GM19452 (cell line): ENCODE measurements around the gene TSHZ3.

ENCODE experiments used
- ATAC-seq: cut with Tn5 transposase; IDR thresholded peaks from one replicate; pipeline ENCODE4 v1.9.1; 2021; ENCODE audit not compliant: unreplicated experiment

The TSHZ3 gene

DNA sequence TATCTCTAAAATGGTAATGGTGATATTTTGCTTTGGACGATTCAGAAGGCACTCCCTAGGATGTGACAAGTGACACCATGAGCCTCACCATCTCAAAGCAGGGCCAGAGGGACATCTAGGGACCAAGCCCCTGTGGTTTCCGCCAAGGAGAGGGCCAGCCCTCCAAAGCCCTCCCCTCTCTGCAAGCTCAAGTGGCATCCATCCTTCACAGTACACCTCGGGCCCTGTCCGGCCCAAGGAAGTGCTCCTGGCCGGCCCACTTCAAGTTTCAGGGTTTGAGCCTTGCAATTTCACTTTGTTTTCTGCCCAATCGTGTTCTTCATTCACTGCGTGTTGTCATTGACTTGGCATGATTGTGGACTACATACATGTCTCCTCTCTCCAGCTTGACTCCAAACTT lies 82.5 kb downstream of the TSHZ3 start:
- ATAC-seq = no peak

DNA sequence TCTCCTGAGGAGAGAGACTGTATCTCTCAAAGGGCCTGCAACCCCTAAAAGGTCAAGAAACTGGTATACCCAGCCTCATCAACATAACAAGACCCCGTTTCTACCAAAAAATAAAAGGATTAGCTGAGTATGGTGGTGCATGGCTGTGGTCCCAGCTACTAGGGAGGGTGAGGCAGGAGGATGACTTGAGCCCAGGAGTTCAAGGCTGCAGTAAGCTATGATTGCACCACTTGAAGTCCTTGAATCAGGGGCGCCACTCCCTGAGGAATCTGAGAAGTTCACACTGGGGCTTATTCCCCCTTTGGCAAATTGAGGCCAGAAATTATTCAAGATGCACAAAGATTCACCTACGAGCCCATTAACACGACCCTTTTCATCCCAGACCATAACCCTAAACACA lies 83.0 kb downstream of the TSHZ3 start:
- no peak for ATAC-seq

DNA sequence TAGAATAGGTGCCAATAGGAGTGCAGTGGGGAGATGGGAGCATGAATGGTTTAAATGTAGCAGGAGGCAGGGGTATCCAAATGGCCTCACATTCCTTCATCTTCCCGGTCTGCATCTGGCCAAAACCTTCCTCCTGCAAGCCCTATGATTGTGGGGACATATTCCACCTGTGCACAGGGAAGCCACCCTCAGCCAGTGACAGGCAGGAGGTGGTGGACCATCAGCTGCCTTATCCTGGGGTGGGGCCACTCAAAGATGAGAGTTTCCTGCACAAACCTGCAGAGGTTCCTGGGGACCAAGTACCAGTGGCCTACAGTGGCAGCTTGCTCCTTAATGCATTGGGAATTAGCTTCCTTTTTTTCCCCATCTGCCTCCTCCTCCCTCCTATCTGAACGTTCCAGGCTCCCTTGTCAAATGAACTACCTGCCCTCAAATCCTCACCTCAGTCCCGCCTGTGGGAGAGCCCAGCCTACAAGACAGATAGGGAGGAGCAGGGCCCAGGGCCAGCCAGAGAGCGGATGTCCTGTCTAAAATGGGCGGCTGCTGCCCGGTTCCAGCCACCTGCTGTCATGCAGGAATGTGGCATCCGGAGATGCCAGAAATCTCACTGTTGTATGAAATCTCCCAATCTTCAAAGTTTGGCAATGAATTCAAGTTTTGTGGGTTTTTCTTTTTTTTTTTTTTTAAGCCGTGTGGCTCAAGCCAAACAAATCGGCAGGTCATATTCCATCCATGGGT lies 85.0 kb downstream of the TSHZ3 start:
- no peak for ATAC-seq

DNA sequence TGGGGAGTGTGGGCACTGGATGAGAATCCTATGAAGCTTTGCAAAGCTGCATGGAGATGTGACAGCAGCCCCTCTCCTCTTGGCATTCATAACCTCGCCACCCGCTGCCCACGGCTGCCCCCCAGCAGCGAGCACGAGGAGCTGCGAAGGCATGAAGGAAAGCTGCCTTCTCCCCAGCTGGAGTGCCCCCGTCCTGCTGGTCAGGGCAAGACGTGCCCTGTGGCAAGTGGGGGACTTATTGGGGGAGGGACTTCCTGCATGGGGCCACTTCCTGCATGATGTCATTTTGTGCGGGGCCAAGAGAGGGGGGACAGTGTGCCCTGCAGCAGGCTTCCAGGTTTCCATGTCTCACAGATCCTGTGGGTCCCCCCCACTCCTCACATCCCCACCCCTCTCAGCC lies 85.9 kb downstream of the TSHZ3 start:
- ATAC-seq = no peak

DNA sequence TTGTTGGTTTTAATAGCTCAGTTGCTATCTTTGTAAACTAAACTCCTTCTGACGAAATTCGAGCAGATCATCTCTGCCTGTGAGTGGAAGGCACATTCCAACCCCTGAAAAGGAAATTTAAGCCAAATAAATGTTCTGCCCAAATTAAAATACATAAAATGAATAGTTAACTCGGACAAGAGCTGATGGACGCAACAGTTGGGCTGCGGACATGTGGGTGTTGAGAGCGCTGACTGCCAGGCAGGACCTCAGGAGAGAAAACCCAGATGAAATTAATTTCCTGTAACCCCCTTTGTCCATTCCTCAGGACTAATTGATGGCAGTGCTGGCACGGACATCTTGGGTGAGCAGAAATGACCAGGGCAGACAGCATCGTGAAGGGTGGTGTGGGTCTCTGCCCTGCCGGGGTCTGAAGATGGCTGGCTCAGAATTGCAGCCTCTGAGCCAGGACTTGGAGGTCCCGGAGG lies 86.5 kb downstream of the TSHZ3 start:
- no peak for ATAC-seq

DNA sequence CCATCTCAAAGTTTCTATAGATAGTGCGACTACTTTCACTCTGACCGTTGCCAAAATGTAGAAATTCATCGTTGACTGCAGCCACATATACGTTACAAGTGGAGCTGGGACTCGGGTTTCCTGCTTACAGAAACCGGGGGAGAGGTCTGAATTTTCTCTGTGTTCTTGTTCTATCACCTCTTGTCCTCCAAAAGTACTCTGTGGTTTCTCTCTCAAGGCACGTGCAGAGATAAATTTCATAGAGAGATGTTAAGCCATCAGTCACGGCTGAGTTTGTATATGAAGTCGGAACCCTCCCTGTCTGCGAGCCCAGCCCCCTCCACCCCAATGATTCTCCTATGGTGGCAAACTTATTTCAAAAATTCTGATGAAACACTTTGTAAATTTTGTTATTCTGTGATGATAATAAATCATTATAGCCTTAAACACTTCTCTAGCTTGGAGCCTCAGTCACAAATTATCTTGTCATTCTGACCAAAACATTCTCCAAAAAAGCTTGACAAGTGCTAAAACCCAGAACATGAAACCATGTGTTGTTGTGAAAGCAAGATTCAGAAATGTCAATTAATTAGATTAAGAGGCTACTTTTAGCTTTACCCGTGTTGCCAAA lies 87.5 kb downstream of the TSHZ3 start:
- no peak for ATAC-seq

DNA sequence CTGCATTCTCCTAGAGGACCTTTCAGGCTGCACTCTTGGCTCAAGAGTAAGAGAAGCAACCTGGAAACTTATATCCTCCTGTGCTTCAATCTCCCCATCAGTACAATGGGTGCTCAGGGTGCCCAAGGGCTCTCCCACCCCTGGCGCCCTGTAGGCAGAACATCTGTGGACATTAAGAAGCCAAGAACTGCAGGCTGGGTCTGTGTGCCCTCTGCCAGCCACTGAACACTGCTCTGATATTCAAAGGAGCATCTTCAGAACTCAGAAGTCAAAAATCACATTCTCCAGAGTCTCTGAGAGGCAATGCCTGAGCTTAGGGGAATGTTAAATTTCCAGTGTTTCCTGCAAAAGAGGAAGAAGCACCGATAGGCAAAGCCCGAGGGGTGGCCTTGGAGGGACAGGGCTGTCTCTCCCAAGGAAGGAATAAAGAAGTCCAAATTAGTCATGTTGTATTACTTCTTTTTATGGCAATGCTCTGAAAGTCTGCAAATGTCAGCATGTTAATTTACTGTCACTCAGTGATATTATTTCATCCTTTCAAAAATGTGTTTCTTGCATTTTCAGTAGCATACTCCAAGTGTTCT lies 88.1 kb downstream of the TSHZ3 start:
- no peak for ATAC-seq

DNA sequence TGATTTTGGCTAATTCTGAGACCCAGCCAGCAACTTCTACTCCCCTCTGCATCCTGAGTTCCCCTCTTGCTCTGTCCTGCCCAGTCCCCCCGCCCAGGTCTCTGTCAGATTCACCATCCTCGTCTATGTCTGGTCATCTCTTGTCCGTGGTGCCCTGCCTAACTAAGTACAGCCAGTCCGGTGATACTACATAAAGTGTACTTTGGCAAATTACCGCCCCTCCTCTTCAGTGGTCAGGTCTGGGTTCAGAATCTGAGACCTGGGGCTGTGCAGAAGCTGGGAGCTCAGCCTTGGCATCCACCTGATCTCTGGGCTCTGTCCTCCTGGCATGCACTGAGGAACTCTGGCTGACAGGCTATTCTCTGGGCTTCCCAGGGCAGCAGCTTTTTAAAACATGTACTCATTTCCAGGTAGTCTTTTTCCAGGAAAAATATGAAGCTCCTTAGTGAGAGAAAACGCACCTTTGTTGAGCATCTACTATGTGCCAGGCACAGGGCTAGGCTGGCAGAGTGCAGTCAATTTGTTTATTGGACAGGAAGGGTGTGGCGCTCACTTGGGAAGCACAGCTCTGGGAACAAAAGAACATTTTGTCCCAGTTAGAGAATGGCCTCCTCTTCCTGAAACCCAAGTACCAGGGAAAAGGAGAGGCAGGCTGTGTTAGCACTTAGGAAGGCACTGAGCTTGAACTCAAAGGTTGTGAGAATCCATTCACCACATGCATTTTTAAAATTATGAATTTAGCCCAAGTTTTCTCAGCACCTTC lies 88.9 kb downstream of the TSHZ3 start:
- ATAC-seq = no peak

DNA sequence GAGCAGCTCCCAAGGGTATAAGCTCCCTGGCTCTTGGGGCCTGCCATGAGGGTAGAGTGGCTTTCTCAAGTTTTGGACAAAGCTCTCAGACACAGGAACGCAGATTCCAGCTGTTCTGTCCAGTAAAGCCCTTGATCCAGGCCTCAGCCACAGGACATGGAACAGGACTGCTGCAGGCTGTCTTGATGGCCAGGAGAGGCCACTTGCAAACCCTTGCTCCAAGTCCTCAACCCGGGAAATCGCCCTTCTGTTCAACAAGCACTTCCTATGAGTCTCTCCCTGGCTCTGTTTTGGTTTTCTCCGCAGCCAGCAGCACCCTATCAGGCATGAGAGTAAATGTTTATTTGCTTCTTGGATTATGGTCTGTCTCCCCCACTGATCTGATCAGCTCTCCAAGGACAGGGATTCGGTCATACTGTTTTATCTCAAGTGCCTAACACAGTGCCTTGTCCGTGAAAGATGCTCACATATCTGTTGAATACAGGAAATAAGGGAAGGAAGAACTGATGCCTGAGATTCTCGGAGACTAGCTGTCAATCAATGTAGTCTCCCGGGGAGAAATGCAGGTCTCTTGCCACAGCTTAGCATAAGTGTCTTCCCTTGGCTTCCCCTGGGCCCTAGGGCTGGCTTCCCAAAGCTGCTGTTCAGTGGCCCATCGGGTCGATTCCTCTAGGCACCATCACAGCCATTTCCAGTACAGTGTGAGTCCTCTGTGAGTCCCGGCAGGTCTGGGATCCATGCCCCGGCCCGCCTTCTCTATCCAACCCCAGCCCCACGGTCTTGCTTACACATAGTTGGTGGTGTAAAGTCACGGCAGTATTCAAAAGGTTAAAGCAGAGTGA lies 90.8 kb downstream of the TSHZ3 start:
- ATAC-seq = no peak

DNA sequence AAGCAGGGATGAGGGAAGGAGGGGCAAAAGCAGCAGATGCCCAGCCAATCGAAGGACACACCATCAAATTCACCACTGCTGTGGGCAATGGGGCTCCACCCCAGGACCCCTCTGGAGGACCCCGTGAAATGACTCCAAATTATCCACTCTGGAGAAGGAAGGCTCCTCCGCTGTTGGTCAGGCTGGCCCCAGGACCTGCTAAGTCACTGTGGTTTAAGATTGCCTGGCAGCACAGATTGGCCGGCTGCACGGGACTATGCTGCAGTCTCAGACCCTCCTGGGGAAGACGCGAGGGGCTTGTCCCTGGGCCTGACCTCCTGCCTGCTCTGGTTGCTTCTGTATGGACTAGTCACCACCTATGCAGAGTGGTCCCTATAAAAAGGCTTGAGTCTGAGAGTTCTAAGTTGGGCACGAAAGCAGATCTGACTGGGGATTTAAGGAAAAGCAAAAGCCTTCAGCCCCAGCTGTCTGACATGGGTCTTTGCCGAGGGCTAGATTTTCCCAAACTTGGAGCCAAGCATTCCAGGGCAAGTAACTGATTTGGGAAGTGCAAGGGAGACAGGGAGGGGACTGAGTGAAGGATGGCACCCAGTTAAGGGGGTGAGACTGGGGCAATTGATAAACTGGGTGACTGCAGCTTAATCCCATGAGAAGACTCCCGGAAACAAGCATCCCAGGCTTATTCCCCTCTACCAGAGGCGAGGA lies 91.7 kb downstream of the TSHZ3 start:
- ATAC-seq = no peak

DNA sequence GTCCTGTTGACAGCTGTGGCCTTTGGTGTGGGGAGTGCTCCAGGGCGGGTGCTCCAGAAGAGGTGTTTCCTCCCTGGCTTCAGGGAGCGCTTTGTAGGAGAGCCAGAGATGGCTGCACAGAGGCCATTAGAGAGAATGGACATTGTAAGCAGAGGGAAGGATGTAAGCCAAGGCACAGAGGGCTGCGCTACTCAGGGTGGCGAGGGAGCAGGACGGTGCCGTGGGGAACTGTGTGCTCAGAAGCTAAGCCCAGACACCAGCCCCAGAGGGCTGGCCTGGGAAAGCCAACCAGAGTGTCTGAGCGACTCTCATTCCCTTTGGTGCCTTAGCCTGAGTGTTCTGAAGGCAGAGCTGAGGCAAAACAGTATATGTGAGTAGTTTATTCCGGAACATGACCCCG lies 92.2 kb downstream of the TSHZ3 start:
- no peak for ATAC-seq

DNA sequence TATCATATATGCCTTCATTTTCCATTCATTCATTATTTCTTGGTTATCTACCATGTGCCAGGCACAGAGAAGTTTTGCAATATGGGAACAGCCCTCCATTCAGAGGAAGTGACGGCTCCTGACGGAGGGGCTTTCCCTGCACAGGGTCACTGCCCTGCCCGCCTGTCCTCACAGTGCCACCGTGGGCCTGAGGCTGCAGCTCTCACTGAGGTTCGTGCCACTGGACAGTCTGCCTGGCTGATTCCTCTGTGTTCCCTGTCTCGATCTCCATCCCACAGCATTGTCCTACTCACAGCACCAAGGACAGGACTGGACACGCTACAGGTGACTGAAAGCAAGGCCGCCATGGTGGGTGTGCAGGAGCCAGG lies 92.7 kb downstream of the TSHZ3 start:
- no peak for ATAC-seq

DNA sequence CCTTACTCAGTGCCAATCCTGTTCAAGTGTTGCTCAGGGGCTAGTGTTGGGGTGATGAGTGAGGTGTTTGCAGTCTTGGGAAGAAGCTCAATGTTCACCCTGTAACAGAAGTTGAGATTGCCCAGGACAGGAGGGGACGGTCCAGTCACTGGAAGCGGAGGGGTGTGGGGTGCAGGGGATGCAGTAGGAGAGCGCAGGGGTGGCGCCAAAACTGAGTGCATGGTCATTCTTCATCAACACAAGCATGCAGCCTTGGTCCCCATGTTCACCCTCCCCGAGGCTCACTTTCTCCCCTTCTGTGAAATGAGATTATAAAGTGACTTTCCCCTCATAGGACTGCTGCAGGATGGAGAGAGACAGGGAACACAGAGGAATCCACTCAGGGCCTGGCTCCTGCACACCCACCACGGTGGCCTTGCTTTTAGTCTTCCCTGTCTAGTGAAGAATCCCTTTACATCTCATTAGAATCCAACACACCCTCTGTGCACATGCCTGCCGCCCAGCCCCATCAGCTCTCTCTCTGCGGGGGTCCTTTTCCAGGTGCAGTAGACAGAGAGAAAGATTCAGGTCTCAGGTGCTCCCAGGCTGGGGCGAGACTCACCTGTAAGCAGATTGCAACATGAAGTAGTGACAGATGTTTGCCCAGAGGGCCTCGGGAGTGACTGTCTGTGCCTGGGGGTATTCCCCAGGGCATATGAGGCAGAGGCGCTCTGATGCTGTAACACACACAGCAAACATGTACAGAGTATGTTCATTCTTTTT lies 93.2 kb downstream of the TSHZ3 start:
- no peak for ATAC-seq

DNA sequence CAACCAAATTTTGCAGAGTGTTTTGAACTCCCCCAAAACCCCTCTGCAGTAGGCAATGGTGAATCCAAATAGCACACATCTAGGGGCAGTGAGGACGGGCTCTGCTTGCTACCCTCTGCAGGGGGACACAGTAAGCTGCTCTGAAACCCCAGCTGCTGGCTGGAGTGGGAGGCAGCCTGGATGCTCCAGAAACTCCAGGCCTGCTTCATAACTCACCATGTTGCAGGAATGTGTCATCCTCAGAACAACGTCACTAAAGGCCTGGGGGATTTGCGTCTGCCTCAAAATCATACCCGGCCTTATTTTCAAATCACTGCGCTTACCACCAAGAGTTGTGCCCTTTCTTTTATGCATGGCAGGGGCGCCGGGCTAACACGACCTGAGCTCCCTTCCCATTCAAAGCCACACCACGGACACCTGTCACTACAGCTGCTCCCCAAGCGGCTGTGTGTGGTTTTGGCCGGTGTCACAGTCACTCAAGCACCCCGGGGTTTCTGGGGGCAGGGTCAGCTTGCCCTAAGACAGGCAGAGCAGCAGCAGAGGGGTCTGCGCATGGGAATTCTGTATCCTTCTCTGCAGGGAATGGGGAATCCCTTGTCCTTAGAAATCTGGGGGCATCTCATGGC lies 93.9 kb downstream of the TSHZ3 start:
- no peak for ATAC-seq

DNA sequence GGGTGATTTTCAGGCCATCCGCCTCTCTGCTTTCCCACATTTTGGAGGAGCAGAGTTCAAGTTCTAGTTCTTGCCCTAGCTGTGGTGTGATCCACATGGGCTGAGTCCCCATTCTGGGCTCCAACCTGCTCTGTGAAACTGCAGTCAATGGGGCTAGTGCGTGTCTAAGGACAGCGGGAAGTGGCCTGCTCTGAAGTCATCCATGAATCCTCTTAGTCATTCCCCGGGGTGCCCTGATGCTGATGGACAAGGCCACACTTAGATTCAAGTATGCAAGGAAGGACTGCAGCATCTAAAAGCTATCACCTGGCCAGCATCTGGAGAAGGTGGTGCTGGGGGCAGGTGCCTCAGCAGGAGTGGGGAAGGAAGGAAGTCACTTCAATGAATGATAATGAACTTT lies 94.6 kb downstream of the TSHZ3 start:
- ATAC-seq = no peak

DNA sequence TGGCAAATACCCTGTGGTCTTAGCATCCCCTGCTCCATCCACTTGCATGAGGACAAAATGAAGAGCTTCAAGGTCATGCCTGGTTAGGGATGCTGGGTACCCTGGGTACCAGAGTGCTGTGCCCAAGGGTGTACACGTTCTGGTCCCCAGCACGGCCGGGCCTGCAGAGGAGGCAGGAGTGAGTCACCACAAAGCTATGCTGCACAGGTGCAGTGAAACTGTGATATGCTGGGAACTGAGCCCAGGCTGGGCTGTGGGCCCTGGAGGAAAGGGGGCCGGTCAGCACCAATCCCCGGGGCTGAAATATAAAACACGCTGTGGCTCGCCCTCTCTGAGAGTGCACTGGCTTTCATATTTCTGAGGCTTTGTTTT lies 95.1 kb downstream of the TSHZ3 start:
- no peak for ATAC-seq

DNA sequence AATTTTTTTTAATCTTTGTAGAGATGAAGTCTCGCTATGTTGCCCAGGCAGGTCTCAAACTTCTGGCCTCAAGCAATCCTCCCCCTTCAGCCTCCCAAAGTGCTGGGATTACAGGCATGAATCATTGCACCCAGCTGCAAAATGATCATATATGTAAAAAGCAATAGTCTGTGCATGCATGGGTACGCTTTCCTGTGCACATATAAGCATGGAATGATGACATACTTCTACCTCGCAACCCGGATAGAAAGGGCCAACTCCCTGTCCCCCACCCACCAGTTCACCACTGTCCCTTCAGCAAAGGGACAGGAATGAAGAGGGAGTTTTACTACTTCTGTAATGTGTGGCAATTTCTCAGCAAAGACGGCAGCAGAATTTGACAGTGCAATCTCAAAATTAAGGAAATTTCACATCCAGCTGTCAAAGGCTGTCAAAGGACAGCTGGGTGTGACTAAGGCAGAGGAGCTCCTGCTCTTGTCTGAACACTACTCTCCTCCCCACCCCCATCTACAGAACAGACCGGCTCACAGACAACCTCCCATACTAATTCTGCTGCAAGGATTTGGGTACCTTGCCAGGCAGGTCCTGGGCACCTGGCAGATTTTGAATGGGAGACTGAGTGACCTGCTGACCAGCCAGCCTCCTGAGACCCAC lies 95.6 kb downstream of the TSHZ3 start:
- no peak for ATAC-seq

DNA sequence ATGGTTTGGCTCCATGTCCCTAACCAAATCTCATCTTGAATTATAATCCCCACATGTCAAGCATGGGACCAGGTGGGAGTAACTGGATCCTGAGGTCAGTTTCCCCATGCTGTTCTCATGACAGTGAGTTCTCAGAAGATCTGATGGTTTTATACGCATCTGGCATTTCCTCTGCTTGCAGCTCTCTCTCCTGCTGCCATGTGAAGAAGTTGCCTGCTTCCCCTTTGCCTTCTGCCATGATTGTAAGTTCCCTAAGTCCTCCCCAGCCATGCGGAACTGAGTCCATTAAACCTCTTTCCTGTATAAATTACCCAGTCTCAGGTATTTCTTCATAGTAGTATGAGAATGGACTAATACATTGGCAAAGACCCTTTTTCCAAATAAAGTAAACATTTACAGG lies 96.8 kb downstream of the TSHZ3 start:
- ATAC-seq = no peak

DNA sequence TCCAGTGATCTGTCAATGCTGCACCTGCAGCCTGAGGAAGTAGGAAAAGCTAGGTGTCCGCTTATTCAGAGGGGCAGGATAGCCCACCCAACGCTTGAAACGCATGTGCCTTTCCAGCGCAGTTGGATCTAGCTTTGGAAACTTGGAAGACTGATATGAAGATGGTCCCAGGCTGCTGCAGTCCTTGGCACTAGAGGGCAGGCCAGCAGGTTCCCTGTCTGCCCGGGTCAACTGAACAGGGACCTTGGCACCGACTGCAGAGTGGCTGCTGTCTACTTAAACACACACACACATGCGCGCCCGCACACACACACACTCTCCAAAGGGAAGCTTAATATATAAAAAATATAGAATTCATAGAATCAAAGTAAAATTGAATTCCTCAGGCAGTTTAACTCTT lies 100.0 kb downstream of the TSHZ3 start:
- ATAC-seq = no peak
